MM.1S (cell line): Measurements from ENCODE around the gene LMO7.
"Not testable (repeated sequence)": the region's sequence is repeated elsewhere in the genome, so short reads cannot be mapped to it uniquely, and the experiment has no call there.

Experiments
- DNase-seq: peaks from one replicate; pipeline ENCODE4 v3.0.0-alpha.2; 2015
- H2AFZ ChIP-seq: fragments of 300-600 bp; sonication (generic); 2 replicates; pipeline ENCODE4 v1.6.0; 2016; ENCODE audit warnings: antibody characterized with exemption, low read length
- H3F3A ChIP-seq: fragments of 300-600 bp; sonication (generic); 2 replicates; pipeline ENCODE4 v1.6.1; 2016; ENCODE audit warnings: mild to moderate bottlenecking, antibody characterized with exemption, low read length, moderate library complexity, mixed read lengths; ENCODE audit not compliant: insufficient read depth
- H3K27ac ChIP-seq: fragments of 300-600 bp; sonication (generic); 2 replicates; pipeline ENCODE4 v1.5.1; 2016; ENCODE audit warnings: mild to moderate bottlenecking, low read length
- H3K27me3 ChIP-seq: fragments of 300-600 bp; sonication (generic); replicated peaks from 2 replicates; pipeline ENCODE4 v1.6.0; 2016; ENCODE audit warnings: low read length; ENCODE audit not compliant: insufficient read depth
- H3K36me3 ChIP-seq: fragments of 300-600 bp; sonication (generic); replicated peaks from 2 replicates; pipeline ENCODE4 v1.6.1; 2016; ENCODE audit warnings: mild to moderate bottlenecking, low read length, mixed read lengths; ENCODE audit not compliant: insufficient read depth
- H3K4me1 ChIP-seq: fragments of 300-600 bp; sonication (generic); 2 replicates; pipeline ENCODE4 v1.6.1; 2016; ENCODE audit warnings: low read length, mixed read lengths
- H3K4me2 ChIP-seq: fragments of 300-600 bp; sonication (generic); 2 replicates; pipeline ENCODE4 v1.6.0; 2016; ENCODE audit warnings: low read depth, low read length
- H3K4me3 ChIP-seq: fragments of 300-600 bp; sonication (generic); 2 replicates; pipeline ENCODE4 v1.5.1; 2016; ENCODE audit warnings: low read length, mixed read lengths
- H3K79me2 ChIP-seq: fragments of 300-600 bp; sonication (generic); 2 replicates; pipeline ENCODE4 v1.6.1; 2016; ENCODE audit warnings: mixed run types, low read length, mixed read lengths
- H3K9ac ChIP-seq: fragments of 300-600 bp; sonication (generic); 2 replicates; pipeline ENCODE4 v1.6.1; 2016; ENCODE audit warnings: low read length, mixed read lengths
- H3K9me2 ChIP-seq: fragments of 300-600 bp; sonication (generic); replicated peaks from 2 replicates; pipeline ENCODE4 v1.6.1; 2016; ENCODE audit warnings: mild to moderate bottlenecking, low read length, mixed read lengths; ENCODE audit not compliant: insufficient read depth
- H3K9me3 ChIP-seq: fragments of 300-600 bp; sonication (generic); replicated peaks from 2 replicates; pipeline ENCODE4 v1.6.1; 2016; ENCODE audit warnings: mild to moderate bottlenecking, low read length, mixed read lengths; ENCODE audit not compliant: insufficient read depth
- H4K20me1 ChIP-seq: fragments of 300-600 bp; sonication (generic); 2 replicates; pipeline ENCODE4 v1.6.1; 2016; ENCODE audit warnings: mild to moderate bottlenecking, low read length, moderate library complexity, mixed read lengths; ENCODE audit not compliant: insufficient read depth
- CTCF ChIP-seq: fragments of 300-600 bp; sonication (generic); IDR thresholded peaks from 2 replicates; pipeline ENCODE4 v1.5.1; 2016; ENCODE audit warnings: antibody characterized with exemption, low read length, mixed read lengths
- EZH2 ChIP-seq: fragments of 300-600 bp; sonication (generic); optimal IDR thresholded peaks from 2 replicates; pipeline ENCODE3; 2017; ENCODE audit warnings: low read depth, mild to moderate bottlenecking, antibody characterized with exemption, low read length, mixed read lengths
- EZH2phosphoT487 ChIP-seq: fragments of 300-600 bp; sonication (generic); IDR thresholded peaks from 2 replicates; pipeline ENCODE4 v1.6.1; 2018; ENCODE audit warnings: antibody characterized with exemption, low read length

Gene LMO7

GRCh38 chr13:75790198-75790970 is 154.3 kb downstream of the LMO7 start:
- no peaks in the 10 kb centered on the region for H3K36me3 ChIP-seq
- DNase-seq = no peak
- no peak overlapping the region for H2AFZ ChIP-seq
- H3K9me2 ChIP-seq = no peaks in the 10 kb centered on the region
- H3K9ac ChIP-seq = no peak overlapping the region
- H3K79me2 ChIP-seq = no peaks in the 10 kb centered on the region
- no peak overlapping the region for H3K4me2 ChIP-seq
- no peaks in the 10 kb centered on the region for H3K4me1 ChIP-seq
- H3K4me3 ChIP-seq = no peak overlapping the region
- no peak for TF ChIP-seq EZH2
- TF ChIP-seq CTCF = no peak
- no peak for TF ChIP-seq EZH2phosphoT487
- H3F3A ChIP-seq = no peaks in the 10 kb centered on the region
- H3K27me3 ChIP-seq = no peaks in the 10 kb centered on the region
- H3K27ac ChIP-seq = no peak overlapping the region
- H4K20me1 ChIP-seq = no peaks in the 10 kb centered on the region
- H3K9me3 ChIP-seq = no peaks in the 10 kb centered on the region

GRCh38 chr13:75792526-75793187 is 156.5 kb downstream of the LMO7 start:
- Histone ChIP-seq H3F3A (no peaks in the 10 kb centered on the region), H3K9me3 (no peaks in the 10 kb centered on the region), H4K20me1 (no peaks in the 10 kb centered on the region), H3K27me3 (no peaks in the 10 kb centered on the region), H3K27ac (no peak overlapping the region), H3K79me2 (no peaks in the 10 kb centered on the region), H3K4me1 (no peaks in the 10 kb centered on the region), H3K36me3 (no peaks in the 10 kb centered on the region), H2AFZ (no peak overlapping the region), H3K9me2 (no peaks in the 10 kb centered on the region), H3K4me3 (no peak overlapping the region), H3K9ac (no peak overlapping the region), H3K4me2 (no peak overlapping the region)
- DNase-seq = no peak
- TF ChIP-seq EZH2phosphoT487 (no peak), CTCF (no peak), EZH2 (no peak)

- not testable (repeated sequence) for H3F3A ChIP-seq, DNase-seq, H3K4me1 ChIP-seq, H2AFZ ChIP-seq, H3K9me3 ChIP-seq, H3K9me2 ChIP-seq, H3K27ac ChIP-seq, H3K36me3 ChIP-seq, H3K79me2 ChIP-seq, H3K9ac ChIP-seq, H3K27me3 ChIP-seq, H3K4me2 ChIP-seq, H3K4me3 ChIP-seq, H4K20me1 ChIP-seq
Observed at GRCh38 chr13:75793188-75793567, 157.0 kb downstream of the LMO7 start.

GRCh38 chr13:75794663-75795062 is 158.5 kb downstream of the LMO7 start:
- Histone ChIP-seq H3F3A (no peaks in the 10 kb centered on the region), H3K27me3 (no peaks in the 10 kb centered on the region), H3K9ac (no peak overlapping the region), H4K20me1 (no peaks in the 10 kb centered on the region), H3K4me2 (no peak overlapping the region), H2AFZ (no peak overlapping the region), H3K9me2 (no peaks in the 10 kb centered on the region), H3K79me2 (no peaks in the 10 kb centered on the region), H3K9me3 (no peaks in the 10 kb centered on the region), H3K4me1 (no peaks in the 10 kb centered on the region), H3K4me3 (no peak overlapping the region), H3K36me3 (no peaks in the 10 kb centered on the region), H3K27ac (no peak overlapping the region)
- TF ChIP-seq CTCF (no peak), EZH2 (no peak), EZH2phosphoT487 (no peak)
- DNase-seq = no peak
